Peyer's patch (tissue), 4 donors: ENCODE results near the gene MAT2A.

Experiments used
- POLR2A ChIP-seq, 2 donors: fragments of 450-650 bp; IDR thresholded peaks; one replicate each; pipeline ENCODE4 v1.5.1; 2017; ENCODE audit warnings: antibody characterized with exemption in 2 of 2, mild to moderate bottlenecking in 2 of 2, moderate library complexity in 2 of 2
- TF ChIP-seq, protein P1 (sequence below), 6 experiments: fragments of 450-650 bp in 4 of 6; fragments of 200-600 bp in 2 of 6; sonication (generic) in 1 of 6; IDR thresholded peaks; one replicate each; pipeline ENCODE4 v1.5.1; 2017 to 2019; ENCODE audit warnings: antibody characterized with exemption in 6 of 6, mild to moderate bottlenecking in 3 of 6, moderate library complexity in 1 of 6

DNA sequence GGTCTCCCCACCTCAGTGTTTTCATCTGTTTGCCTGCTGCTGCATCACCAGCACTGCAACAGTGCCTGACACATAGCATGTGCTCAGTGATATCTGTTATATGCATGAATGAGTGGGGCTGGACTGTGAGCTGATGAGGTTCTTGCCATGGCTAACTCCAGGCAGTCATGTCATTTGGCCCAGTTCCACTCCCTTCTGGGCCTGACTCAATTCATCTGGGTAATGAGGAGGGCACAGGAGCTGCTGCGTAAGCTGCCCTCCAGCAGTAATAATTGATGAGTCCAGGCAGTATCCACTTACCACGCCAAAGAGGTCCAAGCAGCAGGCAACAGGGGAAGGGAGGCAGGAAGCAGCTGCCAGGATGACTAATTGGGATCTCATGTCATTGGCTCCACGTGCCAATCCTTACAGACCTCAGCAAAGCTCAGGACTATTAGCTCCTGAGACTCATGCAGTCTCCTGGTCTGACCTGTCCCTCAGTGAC, 34.1 kb upstream of the MAT2A start:
- TF ChIP-seq, protein P1, sequence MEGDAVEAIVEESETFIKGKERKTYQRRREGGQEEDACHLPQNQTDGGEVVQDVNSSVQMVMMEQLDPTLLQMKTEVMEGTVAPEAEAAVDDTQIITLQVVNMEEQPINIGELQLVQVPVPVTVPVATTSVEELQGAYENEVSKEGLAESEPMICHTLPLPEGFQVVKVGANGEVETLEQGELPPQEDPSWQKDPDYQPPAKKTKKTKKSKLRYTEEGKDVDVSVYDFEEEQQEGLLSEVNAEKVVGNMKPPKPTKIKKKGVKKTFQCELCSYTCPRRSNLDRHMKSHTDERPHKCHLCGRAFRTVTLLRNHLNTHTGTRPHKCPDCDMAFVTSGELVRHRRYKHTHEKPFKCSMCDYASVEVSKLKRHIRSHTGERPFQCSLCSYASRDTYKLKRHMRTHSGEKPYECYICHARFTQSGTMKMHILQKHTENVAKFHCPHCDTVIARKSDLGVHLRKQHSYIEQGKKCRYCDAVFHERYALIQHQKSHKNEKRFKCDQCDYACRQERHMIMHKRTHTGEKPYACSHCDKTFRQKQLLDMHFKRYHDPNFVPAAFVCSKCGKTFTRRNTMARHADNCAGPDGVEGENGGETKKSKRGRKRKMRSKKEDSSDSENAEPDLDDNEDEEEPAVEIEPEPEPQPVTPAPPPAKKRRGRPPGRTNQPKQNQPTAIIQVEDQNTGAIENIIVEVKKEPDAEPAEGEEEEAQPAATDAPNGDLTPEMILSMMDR (IDR thresholded peaks at IDR 0.05): no peak
- no peak for TF ChIP-seq POLR2A (IDR thresholded peaks at IDR 0.05)
